HCT116 (cell line): ENCODE results near the gene SFXN2. TPM values are rescaled to one million over a fixed set of nuclear protein-coding genes. Genes with fewer than 3 reads are reported as not detected.
A peak's percentile ranks its signal among the peaks of the same experiment; 100 is the strongest.

Experiments used
- ATAC-seq: fragments of 200-7000 bp; cut with Tn5 transposase; 2 replicates; pipeline ENCODE4 v1.9.1; 2020; ENCODE audit warnings: mild to moderate bottlenecking, moderate library complexity
- BruUV-seq: library from RNA; stranded (reverse); fragments of 400-500 nt; replicated peaks from 2 replicates; lab custom pipeline; 2021; lab: Mats Ljungman, UMichigan
- CTCF ChIA-PET: fragments of 300-600 bp; sonication (Branson Sonifier 250); formaldehyde crosslinking; loops from one replicate; lab custom pipeline; 2021; ENCODE audit warnings: antibody characterized with exemption; lab: Charles Lee
- POLR2A ChIA-PET: fragments of 300-600, 350-600 bp; sonication (Branson Sonifier 250); formaldehyde crosslinking; loops from one replicate; lab custom pipeline; 2021; ENCODE audit warnings: antibody characterized with exemption; lab: Charles Lee
- RAD21 ChIA-PET, 2 experiments: fragments of 300-600 bp; sonication (Branson Sonifier 250); formaldehyde crosslinking; loops; one replicate each; lab custom pipeline; 2023; ENCODE audit warnings: low total read pairs in 2 of 2; ENCODE audit not compliant: uncharacterized antibody in 2 of 2, unreplicated experiment in 2 of 2, low non-redundant PET in 1 of 2; lab: Charles Lee
- DNase-seq: peaks from one replicate; pipeline ENCODE4 v3.0.0-alpha.2; 2010; ENCODE audit warnings: low read depth, low spot score
- H2AFZ ChIP-seq: fragments of 200-600 bp; shearing (Covaris generic), sonication (generic); 2 replicates; pipeline ENCODE4 v1.6.1; 2017; ENCODE audit warnings: low read depth, mixed run types, mixed read lengths, antibody characterized with exemption, low read length; ENCODE audit not compliant: poor library complexity, severe bottlenecking
- H3K27ac ChIP-seq: 2 replicates; pipeline ENCODE4 v1.5.1; 2012; ENCODE audit warnings: low read depth, low read length
- H3K27me3 ChIP-seq: fragments of 200-600 bp; sonication (generic); 2 replicates; pipeline ENCODE4 v1.6.1; 2016; ENCODE audit warnings: mixed run types, low read length, mixed read lengths; ENCODE audit not compliant: insufficient read depth
- H3K36me3 ChIP-seq, 2 experiments: fragments of 200-500 bp in 1 of 2; fragments of 200-600 bp in 1 of 2; sonication (Bioruptor generic) in 1 of 2; sonication (generic) in 1 of 2; 2 replicates each; pipeline versions ENCODE4 v1.5.1 to v1.6.1; 2014 to 2016; ENCODE audit warnings: low read length in 2 of 2, inconsistent platforms in 1 of 2, mixed read lengths in 1 of 2, mixed run types in 1 of 2; ENCODE audit not compliant: insufficient read depth in 2 of 2, control insufficient read depth in 1 of 2
- H3K4me1 ChIP-seq, 2 experiments: fragments of 200-600 bp in 1 of 2; sonication (generic) in 1 of 2; 2 replicates each; pipeline versions ENCODE4 v1.5.1 to v1.6.1; 2012 to 2017; ENCODE audit warnings: low read length in 2 of 2, inconsistent platforms in 1 of 2, mild to moderate bottlenecking in 1 of 2, mixed read lengths in 1 of 2, mixed run types in 1 of 2, moderate library complexity in 1 of 2; ENCODE audit not compliant: insufficient read depth in 2 of 2, control insufficient read depth in 1 of 2
- H3K4me2 ChIP-seq: fragments of 200-600 bp; sonication (generic); 2 replicates; pipeline ENCODE4 v1.6.1; 2017; ENCODE audit warnings: mixed run types, low read length, mixed read lengths
- H3K4me3 ChIP-seq, 2 experiments: fragments of 200-600 bp in 1 of 2; sonication (generic) in 1 of 2; replicated peaks in 1 of 2; 2 replicates each; pipeline ENCODE4 v1.5.1; 2011 to 2016; ENCODE audit warnings: low read length in 2 of 2, control low read depth in 1 of 2, low read depth in 1 of 2, mild to moderate bottlenecking in 1 of 2, mixed read lengths in 1 of 2, mixed run types in 1 of 2
- H3K79me2 ChIP-seq: fragments of 200-600 bp; sonication (generic); 2 replicates; pipeline ENCODE4 v1.6.1; 2017; ENCODE audit warnings: mild to moderate bottlenecking, mixed run types, low read length, moderate library complexity, mixed read lengths; ENCODE audit not compliant: insufficient read depth
- H3K9ac ChIP-seq: fragments of 200-600 bp; sonication (generic); 2 replicates; pipeline ENCODE4 v1.6.1; 2016; ENCODE audit warnings: low read length, mixed read lengths
- H3K9me2 ChIP-seq: fragments of 200-600 bp; sonication (generic), shearing (Covaris generic); 2 replicates; pipeline ENCODE4 v1.6.1; 2017; ENCODE audit warnings: mixed run types, mild to moderate bottlenecking, moderate library complexity; ENCODE audit not compliant: insufficient read depth
- H3K9me3 ChIP-seq, 2 experiments: fragments of 200-500 bp in 1 of 2; fragments of 200-600 bp in 1 of 2; sonication (Bioruptor generic) in 1 of 2; sonication (generic) in 1 of 2; 2 replicates each; pipeline ENCODE4 v1.6.1; 2014 to 2017; ENCODE audit warnings: low read length in 2 of 2, mixed read lengths in 2 of 2, inconsistent platforms in 1 of 2, low read depth in 1 of 2, mild to moderate bottlenecking in 1 of 2, mixed run types in 1 of 2, moderate library complexity in 1 of 2; ENCODE audit not compliant: control insufficient read depth in 1 of 2, insufficient read depth in 1 of 2
- H4K20me1 ChIP-seq: fragments of 200-600 bp; sonication (generic), shearing (Covaris generic); 2 replicates; pipeline ENCODE4 v1.6.1; 2017; ENCODE audit warnings: mixed run types, mild to moderate bottlenecking, moderate library complexity; ENCODE audit not compliant: insufficient read depth
- CBX3 ChIP-seq: IDR thresholded peaks from 2 replicates; pipeline ENCODE4 v1.6.1; 2012; ENCODE audit warnings: low read depth
- CEBPB ChIP-seq: IDR thresholded peaks from 2 replicates; pipeline ENCODE4 v1.6.1; 2012; ENCODE audit warnings: low read depth
- EGR1 ChIP-seq: IDR thresholded peaks from 2 replicates; pipeline ENCODE4 v1.6.1; 2012; ENCODE audit warnings: low read depth
- ELF1 ChIP-seq: IDR thresholded peaks from 2 replicates; pipeline ENCODE4 v1.6.1; 2012; ENCODE audit warnings: low read depth, borderline replicate concordance
- EZH2 ChIP-seq: fragments of 200-600 bp; sonication (generic); IDR thresholded peaks from 2 replicates; pipeline ENCODE4 v1.6.1; 2017; ENCODE audit warnings: antibody characterized with exemption, mixed run types
- EZH2phosphoT487 ChIP-seq: fragments of 200-600 bp; IDR thresholded peaks from 2 replicates; pipeline ENCODE4 v1.6.1; 2018; ENCODE audit warnings: antibody characterized with exemption, borderline replicate concordance
- FOSL1 ChIP-seq: IDR thresholded peaks from 2 replicates; pipeline ENCODE4 v1.6.1; 2012; ENCODE audit warnings: low read depth
- JUND ChIP-seq: IDR thresholded peaks from 2 replicates; pipeline ENCODE4 v1.6.1; 2012
- POLR2A ChIP-seq: IDR thresholded peaks from 2 replicates; pipeline ENCODE4 v1.7.0; 2011; ENCODE audit warnings: borderline replicate concordance; ENCODE audit not compliant: insufficient read depth, insufficient read length; ENCODE audit errors: extremely low read depth
- POLR2AphosphoS5 ChIP-seq: IDR thresholded peaks from 2 replicates; pipeline ENCODE4 v1.6.1; 2011; ENCODE audit warnings: mild to moderate bottlenecking, low read depth, low read length, moderate library complexity
- RAD21 ChIP-seq: IDR thresholded peaks from 2 replicates; pipeline ENCODE4 v1.6.1; 2012; ENCODE audit warnings: low read depth, mild to moderate bottlenecking
- SIN3A ChIP-seq: IDR thresholded peaks from 2 replicates; pipeline ENCODE4 v1.6.1; 2012; ENCODE audit warnings: low read depth
- SRF ChIP-seq: IDR thresholded peaks from 2 replicates; pipeline ENCODE4 v1.6.1; 2012; ENCODE audit warnings: low read depth
- TCF7L2 ChIP-seq: IDR thresholded peaks from 2 replicates; pipeline ENCODE4 v1.7.0; 2011; ENCODE audit warnings: borderline replicate concordance, inconsistent platforms; ENCODE audit not compliant: insufficient read depth, insufficient read length; ENCODE audit errors: extremely low read depth
- ZFX ChIP-seq: fragments of 450-650 bp; IDR thresholded peaks from 2 replicates; pipeline ENCODE4 v1.6.1; 2017
- ZNF274 ChIP-seq: fragments of 200-500 bp; sonication (Bioruptor generic); IDR thresholded peaks from 2 replicates; pipeline ENCODE4 v1.6.1; 2014; ENCODE audit warnings: mild to moderate bottlenecking, low read depth, low read length, inconsistent platforms
- intact Hi-C: fragments of 100-400 bp; cut with micrococcal nuclease; formaldehyde crosslinking; loops from 2 replicates; pipeline ENCODE4 v1.10.0; 2022
- total RNA-seq: library from RNA; stranded (reverse); gene quantifications from one replicate; pipeline ENCODE4 v1.2.1, GENCODE V29; 2021; ENCODE audit not compliant: unreplicated experiment
- TF ChIP-seq, protein P1 (sequence below): IDR thresholded peaks from 2 replicates; pipeline ENCODE4 v1.6.1; 2012; ENCODE audit warnings: low read depth
- TF ChIP-seq, protein P2 (sequence below): IDR thresholded peaks from 2 replicates; pipeline ENCODE4 v1.6.1; 2012
- TF ChIP-seq, protein P3 (sequence below), 3 experiments: fragments of 200-600 bp in 1 of 3; sonication (generic) in 1 of 3; IDR thresholded peaks in 2 of 3; conservative IDR thresholded peaks in 1 of 3; 2 replicates each; pipeline ENCODE4 v1.5.1; 2012 to 2017; ENCODE audit warnings: low read depth in 2 of 3, low read length in 2 of 3, antibody characterized with exemption in 1 of 3, borderline replicate concordance in 1 of 3, control low read depth in 1 of 3, mild to moderate bottlenecking in 1 of 3, mixed read lengths in 1 of 3, mixed run types in 1 of 3, moderate library complexity in 1 of 3; ENCODE audit not compliant: insufficient read depth in 1 of 3
- TF ChIP-seq, protein P4 (sequence below): IDR thresholded peaks from 2 replicates; pipeline ENCODE4 v1.6.1; 2011; ENCODE audit warnings: mild to moderate bottlenecking, low read length, moderate library complexity; ENCODE audit not compliant: insufficient replicate concordance; ENCODE audit errors: extremely low read depth

SFXN2 gene
- total RNA-seq, 1 experiment from 2014 or later: 22.9 TPM

DNA sequence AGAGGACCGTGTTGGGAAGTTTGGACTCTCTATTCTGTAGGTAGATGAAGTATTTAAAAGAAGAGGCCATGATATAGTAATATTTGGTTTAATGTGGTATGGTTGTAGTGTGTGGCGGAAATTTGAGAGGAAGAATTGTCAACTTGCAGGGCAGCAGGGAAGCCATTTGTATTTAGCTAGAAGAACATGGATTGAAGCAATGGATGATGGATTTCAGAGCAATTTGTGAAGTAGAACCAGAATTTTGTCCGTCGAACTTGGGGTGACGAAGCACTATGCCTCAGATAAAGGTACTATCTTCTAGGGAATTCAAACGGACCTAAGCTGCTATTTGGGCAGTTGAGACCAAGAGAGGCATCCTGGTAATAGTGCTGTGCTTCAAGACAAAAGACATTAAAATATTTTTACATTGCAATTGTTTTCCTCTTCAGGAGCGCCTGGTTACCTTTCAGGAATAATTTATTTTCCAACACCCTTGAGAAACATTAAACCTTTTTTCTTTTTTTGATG lies 28.7 kb downstream of the SFXN2 start:
- ChIA-PET RAD21 (no interaction called here), CTCF (interaction anchor here (0.6 to 1.0 kb wide), 4 partner anchors 11 to 158 kb away, joined by 3 to 6 read pairs (median 3); partner anchors contain the start of gene ARL3), POLR2A (interaction anchor here (0.7 to 1.3 kb wide), 10 partner anchors 9 to 64 kb away, joined by 3 to 8 read pairs (median 3); partner anchors contain the start of genes ARL3 and SFXN2)
- DNase-seq (no peak), ATAC-seq (no peak; the same call in 1 of the 2 replicates)
- Histone ChIP-seq H3K4me3 (peak overlapping the region; percentile 1 to 79; a peak in 1 of 4 replicates), H4K20me1 (no peaks in the 10 kb centered on the region), H3K27ac (peak overlapping the region; percentile 1; the same call in 1 of the 2 replicates), H3K36me3 (no peaks in the 10 kb centered on the region), H3K4me2 (peak overlapping the region; percentile 91), H2AFZ (peak overlapping the region; percentile 95), H3K79me2 (peaks cover 21% of the 10 kb centered on the region), H3K9ac (no peak overlapping the region), H3K9me2 (peaks cover 8% of the 10 kb centered on the region; the same call in 1 of the 2 replicates), H3K27me3 (no peaks in the 10 kb centered on the region), H3K4me1 (peaks cover 3 to 14% of the 10 kb centered on the region in 2 experiments; a peak in 3 of 4 replicates), H3K9me3 (no peaks in the 10 kb centered on the region)
- no TSS peak for BruUV-seq
- intact Hi-C loops: no loop called here
- TF ChIP-seq, protein P1, sequence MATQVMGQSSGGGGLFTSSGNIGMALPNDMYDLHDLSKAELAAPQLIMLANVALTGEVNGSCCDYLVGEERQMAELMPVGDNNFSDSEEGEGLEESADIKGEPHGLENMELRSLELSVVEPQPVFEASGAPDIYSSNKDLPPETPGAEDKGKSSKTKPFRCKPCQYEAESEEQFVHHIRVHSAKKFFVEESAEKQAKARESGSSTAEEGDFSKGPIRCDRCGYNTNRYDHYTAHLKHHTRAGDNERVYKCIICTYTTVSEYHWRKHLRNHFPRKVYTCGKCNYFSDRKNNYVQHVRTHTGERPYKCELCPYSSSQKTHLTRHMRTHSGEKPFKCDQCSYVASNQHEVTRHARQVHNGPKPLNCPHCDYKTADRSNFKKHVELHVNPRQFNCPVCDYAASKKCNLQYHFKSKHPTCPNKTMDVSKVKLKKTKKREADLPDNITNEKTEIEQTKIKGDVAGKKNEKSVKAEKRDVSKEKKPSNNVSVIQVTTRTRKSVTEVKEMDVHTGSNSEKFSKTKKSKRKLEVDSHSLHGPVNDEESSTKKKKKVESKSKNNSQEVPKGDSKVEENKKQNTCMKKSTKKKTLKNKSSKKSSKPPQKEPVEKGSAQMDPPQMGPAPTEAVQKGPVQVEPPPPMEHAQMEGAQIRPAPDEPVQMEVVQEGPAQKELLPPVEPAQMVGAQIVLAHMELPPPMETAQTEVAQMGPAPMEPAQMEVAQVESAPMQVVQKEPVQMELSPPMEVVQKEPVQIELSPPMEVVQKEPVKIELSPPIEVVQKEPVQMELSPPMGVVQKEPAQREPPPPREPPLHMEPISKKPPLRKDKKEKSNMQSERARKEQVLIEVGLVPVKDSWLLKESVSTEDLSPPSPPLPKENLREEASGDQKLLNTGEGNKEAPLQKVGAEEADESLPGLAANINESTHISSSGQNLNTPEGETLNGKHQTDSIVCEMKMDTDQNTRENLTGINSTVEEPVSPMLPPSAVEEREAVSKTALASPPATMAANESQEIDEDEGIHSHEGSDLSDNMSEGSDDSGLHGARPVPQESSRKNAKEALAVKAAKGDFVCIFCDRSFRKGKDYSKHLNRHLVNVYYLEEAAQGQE: no peak
- no peak for TF ChIP-seq ZFX
- TF ChIP-seq TCF7L2: no peak
- TF ChIP-seq POLR2AphosphoS5: no peak
- TF ChIP-seq EZH2phosphoT487: no peak
- TF ChIP-seq SRF: no peak
- TF ChIP-seq CEBPB: no peak
- TF ChIP-seq POLR2A: no peak
- TF ChIP-seq EZH2: no peak
- TF ChIP-seq, protein P2, sequence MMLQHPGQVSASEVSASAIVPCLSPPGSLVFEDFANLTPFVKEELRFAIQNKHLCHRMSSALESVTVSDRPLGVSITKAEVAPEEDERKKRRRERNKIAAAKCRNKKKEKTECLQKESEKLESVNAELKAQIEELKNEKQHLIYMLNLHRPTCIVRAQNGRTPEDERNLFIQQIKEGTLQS: no peak
- no peak for TF ChIP-seq ZNF274
- TF ChIP-seq RAD21: no peak
- TF ChIP-seq CBX3: no peak
- no peak for TF ChIP-seq SIN3A
- TF ChIP-seq, protein P3, sequence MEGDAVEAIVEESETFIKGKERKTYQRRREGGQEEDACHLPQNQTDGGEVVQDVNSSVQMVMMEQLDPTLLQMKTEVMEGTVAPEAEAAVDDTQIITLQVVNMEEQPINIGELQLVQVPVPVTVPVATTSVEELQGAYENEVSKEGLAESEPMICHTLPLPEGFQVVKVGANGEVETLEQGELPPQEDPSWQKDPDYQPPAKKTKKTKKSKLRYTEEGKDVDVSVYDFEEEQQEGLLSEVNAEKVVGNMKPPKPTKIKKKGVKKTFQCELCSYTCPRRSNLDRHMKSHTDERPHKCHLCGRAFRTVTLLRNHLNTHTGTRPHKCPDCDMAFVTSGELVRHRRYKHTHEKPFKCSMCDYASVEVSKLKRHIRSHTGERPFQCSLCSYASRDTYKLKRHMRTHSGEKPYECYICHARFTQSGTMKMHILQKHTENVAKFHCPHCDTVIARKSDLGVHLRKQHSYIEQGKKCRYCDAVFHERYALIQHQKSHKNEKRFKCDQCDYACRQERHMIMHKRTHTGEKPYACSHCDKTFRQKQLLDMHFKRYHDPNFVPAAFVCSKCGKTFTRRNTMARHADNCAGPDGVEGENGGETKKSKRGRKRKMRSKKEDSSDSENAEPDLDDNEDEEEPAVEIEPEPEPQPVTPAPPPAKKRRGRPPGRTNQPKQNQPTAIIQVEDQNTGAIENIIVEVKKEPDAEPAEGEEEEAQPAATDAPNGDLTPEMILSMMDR (IDR thresholded peaks at IDR 0.05 in 2 of 3, conservative IDR thresholded peaks at IDR 0.05 in 1 of 3; ENCODE audit: borderline replicate concordance in 1 of 3, insufficient read depth in 1 of 3, low read depth in 2 of 3, low read length in 2 of 3): no peak
- TF ChIP-seq, protein P4, sequence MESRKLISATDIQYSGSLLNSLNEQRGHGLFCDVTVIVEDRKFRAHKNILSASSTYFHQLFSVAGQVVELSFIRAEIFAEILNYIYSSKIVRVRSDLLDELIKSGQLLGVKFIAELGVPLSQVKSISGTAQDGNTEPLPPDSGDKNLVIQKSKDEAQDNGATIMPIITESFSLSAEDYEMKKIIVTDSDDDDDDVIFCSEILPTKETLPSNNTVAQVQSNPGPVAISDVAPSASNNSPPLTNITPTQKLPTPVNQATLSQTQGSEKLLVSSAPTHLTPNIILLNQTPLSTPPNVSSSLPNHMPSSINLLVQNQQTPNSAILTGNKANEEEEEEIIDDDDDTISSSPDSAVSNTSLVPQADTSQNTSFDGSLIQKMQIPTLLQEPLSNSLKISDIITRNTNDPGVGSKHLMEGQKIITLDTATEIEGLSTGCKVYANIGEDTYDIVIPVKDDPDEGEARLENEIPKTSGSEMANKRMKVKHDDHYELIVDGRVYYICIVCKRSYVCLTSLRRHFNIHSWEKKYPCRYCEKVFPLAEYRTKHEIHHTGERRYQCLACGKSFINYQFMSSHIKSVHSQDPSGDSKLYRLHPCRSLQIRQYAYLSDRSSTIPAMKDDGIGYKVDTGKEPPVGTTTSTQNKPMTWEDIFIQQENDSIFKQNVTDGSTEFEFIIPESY: no peak
- TF ChIP-seq EGR1: no peak
- TF ChIP-seq JUND: no peak
- TF ChIP-seq FOSL1: no peak
- TF ChIP-seq ELF1: no peak
